Natural killer cell treated with Interleukin-12 subunit alpha and Interleukin-12 subunit beta and Interleukin-15 and Interleukin-18, amount 100 ng/mL, for 72 hours (primary cell): ENCODE results near the gene CCDC7. TPM values are rescaled to one million over a fixed set of nuclear protein-coding genes. Genes with fewer than 3 reads are reported as not detected.
"Not testable (repeated sequence)": the region's sequence is repeated elsewhere in the genome, so short reads cannot be mapped to it uniquely, and the experiment has no call there.

Experiments
- ATAC-seq, 2 donors: fragments of 150-1000 bp; cut with Tn5 transposase in 1 of 2; sonication (Bioruptor Pico), chemical (Tn5 transposase) in 1 of 2; 2 replicates each; pipeline ENCODE4 v1.10.0; 2021
- DNase-seq: peaks from one replicate; pipeline ENCODE4 v3.0.0; 2022; ENCODE audit warnings: low spot score
- H3K27ac Mint-ChIP-seq, 2 donors: 1 replicate in 1 of 2; 2 replicates in 1 of 2; pipeline ENCODE4 v1.8.0; 2022; ENCODE audit warnings: mixed read lengths in 2 of 2, mild to moderate bottlenecking in 1 of 2, moderate library complexity in 1 of 2
- H3K27me3 Mint-ChIP-seq, 2 donors: 1 replicate in 1 of 2; 2 replicates in 1 of 2; pipeline ENCODE4 v1.8.0; 2022; ENCODE audit warnings: mixed read lengths in 2 of 2
- H3K36me3 Mint-ChIP-seq: one replicate; pipeline ENCODE4 v1.8.0; 2022; ENCODE audit warnings: mixed read lengths
- H3K4me1 Mint-ChIP-seq, 2 donors: 1 replicate in 1 of 2; 2 replicates in 1 of 2; pipeline ENCODE4 v1.8.0; 2022; ENCODE audit warnings: low read depth in 2 of 2, mixed read lengths in 2 of 2, mild to moderate bottlenecking in 1 of 2
- H3K4me3 Mint-ChIP-seq: one replicate; pipeline ENCODE4 v1.8.0; 2022; ENCODE audit warnings: mixed read lengths
- H3K9me3 Mint-ChIP-seq: 2 replicates; pipeline ENCODE4 v1.8.0; 2022; ENCODE audit warnings: mixed read lengths
- total RNA-seq, 2 donors: library from RNA; stranded (reverse); gene quantifications; one replicate each; pipeline ENCODE4 v1.2.3, GENCODE V29; 2022

CCDC7 gene
- 10 to 100 TPM; 14.1 to 14.9 TPM for total RNA-seq

- H3K4me3 Mint-ChIP-seq, result peak within 1 kb of the TSS; percentile 94
- peaks cover 7 to 11% of the 10 kb centered on the region in 2 donors for H3K4me1 Mint-ChIP-seq
- no peaks in the 10 kb centered on the region for H3K9me3 Mint-ChIP-seq
- H3K36me3 Mint-ChIP-seq, result peaks cover 6% of the 10 kb centered on the region
- peak; percentile 89 for DNase-seq
- peak; percentile 99 for ATAC-seq
- peaks cover 8 to 9% of the 10 kb centered on the region in 2 donors for H3K27me3 Mint-ChIP-seq
- H3K27ac Mint-ChIP-seq, result peak within 1 kb of the TSS; percentile 89 to 91
Measured at GRCh38 chr10:32445740-32446535, at the start of gene CCDC7. TSS of gene CCDC7 (plus strand) at chr10:32446140. CDS start at chr10:32451643, 5,503 bp downstream.

DNA sequence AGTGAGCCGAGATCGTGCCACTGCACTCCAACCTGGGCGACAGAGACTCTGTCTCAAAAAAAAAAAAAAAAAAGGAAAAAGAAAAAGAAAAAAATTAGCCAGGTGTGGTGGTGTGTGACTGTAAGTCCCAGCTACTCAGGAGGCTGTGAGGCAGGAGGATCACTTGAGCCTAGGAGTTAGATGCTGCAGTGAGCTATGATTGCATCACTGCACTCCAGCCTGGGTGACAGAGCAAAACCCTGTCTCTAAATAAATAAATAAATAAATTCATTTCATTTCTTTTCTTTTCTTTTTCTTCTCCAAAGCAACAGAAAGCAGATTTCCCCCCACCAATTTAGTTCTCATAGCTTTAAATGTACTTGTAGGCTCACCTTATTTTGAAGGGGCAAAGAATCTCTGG is 48.8 kb upstream of the CCDC7 start:
- H3K4me1 Mint-ChIP-seq, H3K9me3 Mint-ChIP-seq, ATAC-seq, H3K27ac Mint-ChIP-seq, DNase-seq, H3K36me3 Mint-ChIP-seq, H3K4me3 Mint-ChIP-seq, H3K27me3 Mint-ChIP-seq: not testable (repeated sequence)

DNA sequence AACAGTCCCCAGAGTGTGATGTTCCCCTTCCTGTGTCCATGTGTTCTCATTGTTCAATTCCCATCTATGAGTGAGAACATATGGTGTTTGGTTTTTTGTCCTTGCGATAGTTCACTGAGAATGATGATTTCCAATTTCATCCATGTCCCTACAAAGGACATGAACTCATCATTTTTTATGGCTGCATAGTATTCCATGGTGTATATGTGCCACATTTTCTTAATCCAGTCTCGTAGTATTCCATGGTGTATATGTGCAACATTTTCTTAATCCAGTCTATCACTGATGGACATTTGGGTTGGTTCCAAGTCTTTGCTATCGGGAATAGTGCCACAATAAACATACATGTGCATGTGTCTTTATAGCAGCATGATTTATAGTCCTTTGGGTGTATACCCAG is 46.2 kb upstream of the CCDC7 start:
- not testable (repeated sequence) for H3K4me1 Mint-ChIP-seq, ATAC-seq, H3K27me3 Mint-ChIP-seq, H3K27ac Mint-ChIP-seq, H3K4me3 Mint-ChIP-seq, DNase-seq, H3K36me3 Mint-ChIP-seq, H3K9me3 Mint-ChIP-seq

- ATAC-seq, result no peak
- no peak overlapping the region for H3K4me3 Mint-ChIP-seq
- no peak overlapping the region for H3K27ac Mint-ChIP-seq
- DNase-seq, result no peak
- peaks cover 0 to 3% of the 10 kb centered on the region in 2 donors for H3K27me3 Mint-ChIP-seq
- no peaks in the 10 kb centered on the region for H3K36me3 Mint-ChIP-seq
- H3K4me1 Mint-ChIP-seq, result no peaks in the 10 kb centered on the region
- H3K9me3 Mint-ChIP-seq, result no peaks in the 10 kb centered on the region
Measured at GRCh38 chr10:32400961-32401360, 45.0 kb upstream of the CCDC7 start.

DNA sequence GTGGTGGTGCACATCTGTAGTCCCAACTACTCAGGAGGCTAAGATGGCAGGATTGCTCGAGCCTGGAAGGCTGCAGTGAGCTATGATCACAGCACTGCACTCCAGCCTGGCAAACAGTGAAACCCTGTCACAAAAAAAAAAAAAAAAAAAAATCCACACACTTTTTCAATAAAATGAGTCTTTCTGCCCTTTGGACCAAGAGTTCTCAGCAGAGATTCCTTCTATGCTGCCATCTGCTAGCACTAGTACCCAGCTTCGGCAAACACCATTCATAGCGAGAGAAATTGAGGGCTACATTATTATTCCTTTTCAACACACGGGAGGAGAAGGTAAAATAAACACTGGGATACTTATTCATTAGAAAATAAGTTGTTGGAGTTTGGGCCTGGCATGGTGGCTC is 43.4 kb upstream of the CCDC7 start:
- Mint-ChIP-seq H3K4me1 (no peaks in the 10 kb centered on the region), H3K27me3 (peaks cover 0 to 3% of the 10 kb centered on the region in 2 donors), H3K27ac (no peak overlapping the region), H3K4me3 (no peak overlapping the region), H3K9me3 (no peaks in the 10 kb centered on the region), H3K36me3 (no peaks in the 10 kb centered on the region)
- ATAC-seq, result no peak
- no peak for DNase-seq

DNA sequence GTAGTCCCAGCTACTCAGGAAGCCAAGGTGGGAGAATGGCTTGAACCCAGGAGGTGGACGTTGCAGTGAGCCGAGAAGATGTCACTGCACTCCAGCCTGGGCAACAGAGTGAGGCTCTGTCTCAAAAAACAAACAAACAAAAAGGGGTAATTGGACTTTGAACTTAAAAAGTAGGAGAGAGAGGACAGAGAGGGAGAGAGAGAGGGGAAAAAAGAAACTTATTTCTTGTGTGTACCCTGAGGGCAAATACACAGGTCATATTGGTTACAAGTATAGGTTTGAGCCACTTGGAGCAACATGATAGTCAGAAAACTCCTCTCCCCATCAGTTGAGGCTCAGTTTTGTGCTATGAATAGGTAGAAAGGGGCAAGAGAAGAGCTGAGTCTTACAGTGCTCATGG is 42.8 kb upstream of the CCDC7 start:
- H3K27me3 Mint-ChIP-seq, result peaks cover 0 to 3% of the 10 kb centered on the region in 2 donors
- no peak overlapping the region for H3K4me3 Mint-ChIP-seq
- H3K36me3 Mint-ChIP-seq, result no peaks in the 10 kb centered on the region
- ATAC-seq, result no peak
- DNase-seq, result no peak
- H3K27ac Mint-ChIP-seq, result no peak overlapping the region
- no peaks in the 10 kb centered on the region for H3K9me3 Mint-ChIP-seq
- H3K4me1 Mint-ChIP-seq, result no peaks in the 10 kb centered on the region

GRCh38 chr10:32408690-32409089 is 37.2 kb upstream of the CCDC7 start:
- peaks cover 4% of the 10 kb centered on the region in 2 donors for H3K4me1 Mint-ChIP-seq
- no peak for DNase-seq
- no peak overlapping the region for H3K4me3 Mint-ChIP-seq
- H3K27me3 Mint-ChIP-seq, result peaks cover 0 to 4% of the 10 kb centered on the region in 2 donors
- H3K9me3 Mint-ChIP-seq, result no peaks in the 10 kb centered on the region
- no peak overlapping the region for H3K27ac Mint-ChIP-seq
- no peaks in the 10 kb centered on the region for H3K36me3 Mint-ChIP-seq
- ATAC-seq, result no peak

DNA sequence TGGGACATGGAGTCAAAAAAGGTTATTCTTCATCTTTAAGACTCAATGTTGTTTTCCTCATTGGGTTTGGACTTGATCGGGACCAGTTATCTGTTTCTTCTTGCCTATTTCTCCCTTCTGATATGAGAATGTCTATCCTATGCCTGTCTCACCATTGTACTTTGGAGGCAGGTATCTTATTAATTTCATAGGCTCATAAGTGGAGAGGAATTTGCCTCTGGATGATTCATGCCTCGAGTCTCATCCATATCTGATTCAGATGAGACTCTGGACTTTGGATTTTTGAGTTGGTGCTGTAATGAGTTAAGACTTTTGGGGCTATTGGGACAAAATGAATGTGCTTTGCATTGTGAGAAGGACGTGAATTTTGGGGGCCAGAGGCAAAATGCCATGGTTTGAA is 36.2 kb upstream of the CCDC7 start:
- H3K27me3 Mint-ChIP-seq, result peaks cover 7 to 8% of the 10 kb centered on the region in 2 donors
- DNase-seq (no peak), ATAC-seq (no peak)
- H3K9me3 Mint-ChIP-seq, result no peaks in the 10 kb centered on the region
- H3K36me3 Mint-ChIP-seq, result no peaks in the 10 kb centered on the region
- H3K4me3 Mint-ChIP-seq, result no peak overlapping the region
- H3K27ac Mint-ChIP-seq, result no peak overlapping the region
- peaks cover 4 to 7% of the 10 kb centered on the region in 2 donors for H3K4me1 Mint-ChIP-seq

- no peak for DNase-seq
- Mint-ChIP-seq H3K36me3 (no peaks in the 10 kb centered on the region), H3K4me1 (peaks cover 4 to 7% of the 10 kb centered on the region in 2 donors), H3K27ac (no peak overlapping the region), H3K4me3 (no peak overlapping the region), H3K27me3 (peaks cover 7 to 8% of the 10 kb centered on the region in 2 donors), H3K9me3 (no peaks in the 10 kb centered on the region)
- no peak for ATAC-seq
Measured at GRCh38 chr10:32410569-32410968, 35.4 kb upstream of the CCDC7 start.

DNA sequence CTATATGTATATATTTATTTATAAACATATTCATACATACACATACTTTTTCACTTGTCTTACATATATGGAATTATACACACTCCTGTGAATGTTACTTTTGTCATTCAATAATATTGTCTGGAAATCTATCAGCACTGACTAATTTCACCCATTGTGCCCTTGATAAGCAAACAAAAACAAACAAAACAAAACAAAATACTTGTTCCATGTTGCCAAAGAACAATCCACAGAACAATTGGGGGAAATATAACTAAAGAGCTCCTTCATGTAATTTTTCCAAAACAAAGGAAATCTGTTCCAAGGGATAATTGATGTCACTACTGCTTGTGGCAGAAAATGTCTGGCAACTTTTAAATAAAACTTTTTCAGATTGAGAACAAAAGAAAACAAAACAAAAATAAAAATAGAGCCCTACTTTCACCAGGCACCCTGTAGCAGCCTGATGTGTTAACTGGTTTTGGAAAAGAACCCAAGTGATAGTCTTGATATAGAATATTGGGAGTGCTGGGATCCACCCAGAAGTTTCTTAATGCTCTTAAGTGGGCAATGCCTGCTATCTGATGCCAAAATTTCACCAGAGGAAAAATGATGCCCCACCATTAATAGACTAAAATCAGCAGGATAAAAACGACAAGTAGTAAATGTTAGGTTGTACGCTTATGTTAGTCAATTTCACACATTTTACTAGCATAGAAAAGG is 34.0 kb upstream of the CCDC7 start:
- no peak overlapping the region for H3K27ac Mint-ChIP-seq
- peaks cover 7 to 8% of the 10 kb centered on the region in 2 donors for H3K27me3 Mint-ChIP-seq
- ATAC-seq (no peak), DNase-seq (no peak)
- no peaks in the 10 kb centered on the region for H3K9me3 Mint-ChIP-seq
- no peak overlapping the region for H3K4me3 Mint-ChIP-seq
- H3K4me1 Mint-ChIP-seq, result peaks cover 4 to 7% of the 10 kb centered on the region in 2 donors
- H3K36me3 Mint-ChIP-seq, result no peaks in the 10 kb centered on the region

- Mint-ChIP-seq H3K4me3 (no peak overlapping the region), H3K27me3 (peaks cover 7 to 10% of the 10 kb centered on the region in 2 donors), H3K36me3 (no peaks in the 10 kb centered on the region), H3K4me1 (peaks cover 4 to 7% of the 10 kb centered on the region in 2 donors), H3K9me3 (no peaks in the 10 kb centered on the region), H3K27ac (no peak overlapping the region)
- ATAC-seq (no peak), DNase-seq (no peak)
Measured at GRCh38 chr10:32412499-32412853, 33.5 kb upstream of the CCDC7 start.

DNA sequence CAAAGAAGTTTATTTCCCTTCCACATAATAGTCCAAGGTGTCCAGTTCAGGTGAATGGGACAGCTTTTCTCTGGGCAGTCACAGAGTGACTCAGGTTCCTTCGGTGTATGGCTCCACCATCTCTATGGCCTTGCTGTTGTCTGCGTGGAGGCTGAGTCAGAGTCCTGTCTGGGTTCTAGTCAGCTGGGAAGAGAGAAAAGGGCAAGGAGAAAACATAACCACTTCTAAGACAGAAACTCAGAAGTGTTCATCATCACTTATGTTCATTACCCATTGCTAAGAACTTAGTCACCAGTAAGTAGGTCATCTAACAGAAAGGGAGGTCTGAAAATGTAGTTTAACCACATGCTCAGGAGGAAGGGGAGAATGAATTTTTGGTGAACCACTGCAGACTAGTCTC is 32.4 kb upstream of the CCDC7 start:
- no peaks in the 10 kb centered on the region for H3K36me3 Mint-ChIP-seq

DNA sequence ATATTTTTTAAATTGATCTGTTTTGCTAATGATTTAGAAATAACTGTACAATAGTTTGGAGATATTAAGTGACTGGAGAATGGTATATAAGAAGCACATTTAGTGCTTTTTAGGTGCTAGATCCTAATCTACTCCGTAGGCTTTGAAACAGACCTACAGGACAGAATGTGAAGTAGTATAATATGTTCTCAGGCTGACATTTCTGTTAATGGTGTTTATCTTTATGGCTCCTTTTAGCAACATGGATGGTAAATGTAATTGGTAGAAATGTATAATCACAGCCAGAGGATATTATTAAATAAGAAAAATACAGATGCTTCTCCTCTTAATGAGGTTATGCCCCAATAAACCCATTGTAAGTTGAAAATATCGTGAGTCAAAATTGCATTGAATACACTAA is 30.6 kb upstream of the CCDC7 start:
- Mint-ChIP-seq H3K27me3 (peaks cover 17 to 20% of the 10 kb centered on the region in 2 donors), H3K4me3 (no peak overlapping the region), H3K9me3 (no peaks in the 10 kb centered on the region), H3K27ac (no peak overlapping the region), H3K4me1 (peaks cover 4 to 7% of the 10 kb centered on the region in 2 donors), H3K36me3 (no peaks in the 10 kb centered on the region)
- no peak for ATAC-seq
- no peak for DNase-seq

More for the DNA sequence above, 32.4 kb upstream of the CCDC7 start:
- DNase-seq, result no peak
- ATAC-seq, result peak; percentile 59 to 91
- Mint-ChIP-seq H3K27ac (no peak overlapping the region), H3K4me3 (peak overlapping the region; percentile 42), H3K27me3 (peaks cover 13 to 17% of the 10 kb centered on the region in 2 donors), H3K4me1 (peaks cover 4 to 7% of the 10 kb centered on the region in 2 donors), H3K9me3 (no peaks in the 10 kb centered on the region)

DNA sequence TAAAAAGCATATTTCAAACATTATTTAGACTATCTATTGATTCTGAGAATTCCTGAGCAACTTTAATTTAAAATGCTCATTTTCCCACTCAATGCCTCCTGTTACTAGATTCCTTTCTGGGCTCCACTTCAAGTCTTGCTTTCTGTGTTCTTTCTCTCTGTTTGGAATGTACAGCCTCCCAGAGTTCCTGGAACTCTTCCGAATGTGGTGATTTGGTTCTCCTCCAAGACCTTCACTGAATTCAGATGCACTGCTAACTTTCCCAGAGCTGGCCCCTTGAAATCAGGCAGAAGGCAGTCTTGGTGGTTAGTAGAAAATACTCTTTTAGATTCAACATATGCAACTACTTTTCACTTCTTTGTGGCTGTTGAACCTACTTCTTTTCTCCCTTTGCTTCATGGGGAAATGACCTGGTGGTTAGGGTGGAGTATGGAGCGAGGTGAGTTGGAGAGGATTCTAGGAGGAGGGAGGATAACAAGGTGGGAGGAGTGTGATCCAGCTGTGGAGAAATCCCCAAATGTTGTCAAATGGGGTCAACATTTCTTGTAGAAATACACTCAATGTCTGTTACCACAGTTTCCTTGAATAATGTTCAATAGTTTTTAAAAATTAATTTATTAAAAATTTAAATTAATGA is 27.9 kb upstream of the CCDC7 start:
- H3K4me1 Mint-ChIP-seq, result peaks cover 4 to 7% of the 10 kb centered on the region in 2 donors
- no peak overlapping the region for H3K4me3 Mint-ChIP-seq
- no peaks in the 10 kb centered on the region for H3K9me3 Mint-ChIP-seq
- ATAC-seq, result no peak
- no peak overlapping the region for H3K27ac Mint-ChIP-seq
- peaks cover 3% of the 10 kb centered on the region for H3K36me3 Mint-ChIP-seq
- peaks cover 17 to 19% of the 10 kb centered on the region in 2 donors for H3K27me3 Mint-ChIP-seq
- DNase-seq, result no peak
